ENCODE measurements around the gene MEIS2. TPM values are rescaled to one million over a fixed set of nuclear protein-coding genes. Genes with fewer than 3 reads are reported as not detected.

MEIS2 gene
- total and polyA plus RNA-seq, 5 experiments from 2014 or later: not detected

DNA sequence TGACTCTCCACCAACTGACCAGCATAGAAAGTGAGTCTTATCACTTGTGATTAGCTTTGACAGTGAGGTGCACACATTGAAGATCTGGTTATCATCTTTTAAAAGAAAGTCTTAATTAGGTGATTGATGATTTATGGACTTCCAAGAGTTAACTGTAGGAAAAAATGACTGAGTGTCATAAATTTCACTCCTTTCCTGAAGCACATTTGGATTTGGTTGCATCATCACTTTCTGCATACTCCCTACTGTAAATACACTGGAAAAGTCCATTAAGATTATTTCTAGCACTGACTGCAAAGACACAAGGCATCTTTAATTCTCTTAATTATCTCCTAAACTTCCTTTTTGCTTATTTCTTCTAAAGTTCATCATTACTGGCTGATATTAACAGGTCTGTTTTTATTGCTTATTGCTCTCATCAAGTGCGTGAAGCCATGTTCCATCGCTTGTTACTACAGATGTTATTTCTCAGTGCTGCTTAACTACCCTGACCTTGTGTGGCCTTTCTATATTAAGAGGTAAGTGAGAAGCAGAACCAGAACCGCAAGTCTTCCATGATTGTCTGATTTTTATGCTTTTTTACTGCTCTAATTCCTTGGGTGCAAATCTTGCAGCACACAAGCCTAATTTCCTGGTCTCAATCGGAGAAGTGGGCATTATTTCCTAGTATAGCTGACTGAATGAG, 153.2 kb downstream of the MEIS2 start:
- H3K4me1 Mint-ChIP-seq: no peaks in the 10 kb centered on the region
- peaks cover 0 to 3% (median 0%) of the 10 kb centered on the region in 9 donors for H3K9me3 Mint-ChIP-seq
- no peak overlapping the region for H3K4me3 Mint-ChIP-seq
- H3K36me3 Mint-ChIP-seq: no peaks in the 10 kb centered on the region
- H3K27me3 Mint-ChIP-seq: peaks cover 3 to 37% (median 12%) of the 10 kb centered on the region in 5 donors
- DNase-seq (no peak), ATAC-seq (no peak)
- H3K27ac Mint-ChIP-seq: no peak overlapping the region
- POLR2A ChIA-PET: no interaction called here

DNA sequence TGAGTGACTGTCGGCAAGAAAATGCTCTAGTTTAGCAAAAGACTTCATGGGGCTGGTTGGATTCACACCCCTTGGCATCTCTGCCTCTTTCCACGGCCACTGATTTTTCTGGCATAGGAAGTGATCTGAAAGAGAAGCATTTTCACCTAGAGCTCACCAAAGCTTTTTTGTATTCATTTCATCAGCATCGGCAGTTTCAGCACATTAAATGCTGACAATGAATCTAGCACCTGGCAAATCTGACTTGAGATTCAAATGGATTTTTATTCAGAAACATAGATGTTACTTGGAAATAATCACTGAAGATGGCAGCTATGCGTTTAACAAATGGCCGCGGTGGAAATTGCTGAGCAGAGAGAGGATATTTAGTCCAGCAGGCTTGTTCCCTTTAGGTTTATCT, 155.9 kb downstream of the MEIS2 start:
- Mint-ChIP-seq H3K27ac (no peak overlapping the region), H3K9me3 (peaks cover 0 to 2% (median 0%) of the 10 kb centered on the region in 9 donors), H3K4me1 (no peaks in the 10 kb centered on the region), H3K36me3 (no peaks in the 10 kb centered on the region), H3K27me3 (peaks cover 6 to 51% (median 13%) of the 10 kb centered on the region in 5 donors), H3K4me3 (no peak overlapping the region)
- POLR2A ChIA-PET: no interaction called here
- ATAC-seq (no peak), DNase-seq (no peak)

DNA sequence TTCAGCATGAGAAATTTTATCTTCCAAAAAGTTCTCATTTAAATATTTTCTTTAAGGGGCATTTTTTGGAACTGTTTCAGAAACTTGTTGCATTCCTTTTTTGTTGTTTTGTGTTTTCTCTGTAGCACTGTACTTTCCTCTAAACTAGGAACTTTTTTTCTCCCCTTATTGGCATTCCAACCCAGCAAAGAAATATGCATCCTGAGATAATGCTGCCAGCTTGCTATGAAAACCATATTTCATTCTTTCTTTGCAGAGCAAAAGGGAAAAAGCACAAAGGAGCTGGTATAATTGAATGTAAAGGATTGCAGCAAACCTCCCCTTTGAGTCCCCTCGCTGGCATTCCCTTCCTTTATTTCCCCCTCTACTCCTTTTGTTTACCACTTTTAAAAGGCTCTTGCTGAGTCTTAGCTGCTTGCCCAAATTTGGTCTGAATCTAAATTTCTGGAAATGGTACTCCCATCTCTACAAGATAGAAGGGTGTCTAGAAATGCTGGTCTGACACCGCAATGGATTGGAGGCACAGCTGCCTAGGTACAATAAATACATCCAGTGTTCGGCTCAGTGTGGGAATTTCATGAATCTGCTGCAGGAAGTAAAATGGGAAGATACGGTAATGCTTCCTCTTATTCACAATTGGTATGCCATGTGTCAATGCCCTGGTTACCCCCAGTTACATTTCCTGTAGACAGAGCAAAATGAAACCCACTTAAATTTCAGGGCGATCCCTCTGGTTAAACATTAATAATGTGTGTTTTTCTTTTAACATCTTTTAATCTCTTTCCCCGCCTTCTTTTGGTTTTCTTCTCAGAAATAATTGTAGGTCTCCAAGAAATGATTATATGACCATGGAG, 156.6 kb downstream of the MEIS2 start:
- POLR2A ChIA-PET: no interaction called here
- Mint-ChIP-seq H3K27me3 (peaks cover 9 to 58% (median 19%) of the 10 kb centered on the region in 5 donors), H3K4me1 (no peaks in the 10 kb centered on the region), H3K27ac (no peak overlapping the region), H3K36me3 (no peaks in the 10 kb centered on the region), H3K9me3 (peaks cover 0 to 2% (median 0%) of the 10 kb centered on the region in 9 donors), H3K4me3 (no peak overlapping the region)
- DNase-seq: no peak
- ATAC-seq: no peak

DNA sequence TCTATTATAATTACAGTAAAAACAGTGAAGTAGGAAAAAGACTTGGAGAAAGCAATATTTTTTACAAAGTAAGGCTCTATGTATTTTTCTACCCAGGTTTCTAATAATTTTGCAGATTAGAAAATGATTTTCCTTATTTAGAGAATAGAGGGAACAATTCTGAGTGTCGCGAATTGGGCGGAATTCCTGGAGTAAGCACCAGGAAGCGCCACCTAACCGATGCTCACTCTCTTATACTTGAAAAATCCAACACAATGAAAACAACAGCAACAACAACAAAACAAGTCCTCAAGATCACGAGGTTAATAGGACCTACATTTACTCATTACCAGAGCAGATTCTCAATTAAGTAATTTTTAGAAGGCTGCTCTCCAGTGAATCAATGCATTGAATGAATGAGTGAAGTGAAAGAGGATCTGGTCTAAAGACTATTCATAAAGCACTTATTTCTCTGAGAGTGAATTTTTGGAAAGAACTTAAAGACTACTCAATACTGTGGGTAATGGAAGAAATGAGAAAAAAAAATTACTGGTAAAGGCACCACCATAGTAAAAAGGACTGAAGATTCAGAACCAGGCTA, 158.0 kb downstream of the MEIS2 start:
- Mint-ChIP-seq H3K36me3 (no peaks in the 10 kb centered on the region), H3K27ac (no peak overlapping the region)
- no peak for DNase-seq

DNA sequence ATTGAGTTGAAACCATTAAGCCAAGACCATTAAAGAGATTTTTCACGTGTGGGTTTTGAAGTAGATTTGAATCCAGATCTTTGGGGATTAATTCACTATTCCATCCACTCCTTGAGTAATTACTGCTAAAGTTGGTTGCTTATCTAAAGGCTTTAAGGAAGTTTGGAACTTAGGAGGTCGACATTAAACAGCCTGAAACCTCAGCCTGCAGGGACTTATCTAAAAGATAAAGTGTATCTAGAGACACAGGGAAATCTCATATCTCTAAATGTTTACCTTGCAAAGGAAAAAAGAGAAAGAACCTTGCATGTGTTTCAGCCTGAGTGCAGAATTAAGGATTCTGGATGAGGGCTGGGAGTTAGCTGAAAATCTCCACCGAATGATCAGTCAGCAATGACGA, 158.6 kb downstream of the MEIS2 start:
- no peaks in the 10 kb centered on the region for H3K36me3 Mint-ChIP-seq
- no peaks in the 10 kb centered on the region for H3K4me1 Mint-ChIP-seq
- POLR2A ChIA-PET: no interaction called here
- H3K27ac Mint-ChIP-seq: no peak overlapping the region
- H3K4me3 Mint-ChIP-seq: no peak overlapping the region
- peaks cover 9 to 53% (median 13%) of the 10 kb centered on the region in 5 donors for H3K27me3 Mint-ChIP-seq
- DNase-seq: no peak
- no peak for ATAC-seq
- peaks cover 0 to 2% (median 0%) of the 10 kb centered on the region in 9 donors for H3K9me3 Mint-ChIP-seq

More for the DNA sequence above, 158.0 kb downstream of the MEIS2 start:
- Mint-ChIP-seq H3K4me1 (no peaks in the 10 kb centered on the region), H3K27me3 (peaks cover 9 to 58% (median 13%) of the 10 kb centered on the region in 5 donors), H3K9me3 (peaks cover 0 to 2% (median 0%) of the 10 kb centered on the region in 9 donors), H3K4me3 (no peak overlapping the region)
- ATAC-seq: no peak
- POLR2A ChIA-PET: no interaction called here

DNA sequence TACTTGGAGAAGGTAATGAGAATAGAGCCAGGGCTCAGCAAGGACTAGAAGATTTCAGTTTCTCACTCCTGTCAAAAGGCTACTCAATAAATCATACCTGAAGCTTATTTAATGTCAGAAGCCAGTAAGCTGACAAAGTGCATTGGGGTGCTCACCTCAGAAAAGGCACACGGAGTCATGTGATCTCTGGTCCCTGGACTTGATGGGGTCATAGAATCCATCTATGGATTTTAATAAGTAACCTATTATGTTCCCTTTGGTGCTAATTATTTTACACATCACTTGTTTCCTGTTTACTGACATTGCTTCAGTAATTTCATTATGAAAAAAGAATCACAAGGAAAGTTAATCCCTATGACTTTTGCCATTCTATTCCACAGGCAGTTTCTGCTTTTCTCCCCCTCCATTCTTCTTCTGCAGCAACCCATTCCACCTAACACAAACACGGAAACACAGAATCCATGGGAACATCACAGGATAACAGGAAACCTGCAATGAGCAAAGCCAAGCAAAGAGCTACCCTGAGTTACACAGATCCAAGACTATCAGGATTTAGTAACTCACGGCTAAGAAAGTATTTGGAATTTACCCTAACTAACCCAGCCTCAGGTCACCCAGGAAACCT, 159.6 kb downstream of the MEIS2 start:
- H3K4me3 Mint-ChIP-seq: no peak overlapping the region
- H3K27me3 Mint-ChIP-seq: peaks cover 9 to 47% (median 13%) of the 10 kb centered on the region in 5 donors
- H3K4me1 Mint-ChIP-seq: no peaks in the 10 kb centered on the region
- no peak for DNase-seq
- no peaks in the 10 kb centered on the region for H3K36me3 Mint-ChIP-seq
- no peak overlapping the region for H3K27ac Mint-ChIP-seq
- no peak for ATAC-seq
- peaks cover 0 to 2% (median 0%) of the 10 kb centered on the region in 9 donors for H3K9me3 Mint-ChIP-seq
- POLR2A ChIA-PET: no interaction called here

DNA sequence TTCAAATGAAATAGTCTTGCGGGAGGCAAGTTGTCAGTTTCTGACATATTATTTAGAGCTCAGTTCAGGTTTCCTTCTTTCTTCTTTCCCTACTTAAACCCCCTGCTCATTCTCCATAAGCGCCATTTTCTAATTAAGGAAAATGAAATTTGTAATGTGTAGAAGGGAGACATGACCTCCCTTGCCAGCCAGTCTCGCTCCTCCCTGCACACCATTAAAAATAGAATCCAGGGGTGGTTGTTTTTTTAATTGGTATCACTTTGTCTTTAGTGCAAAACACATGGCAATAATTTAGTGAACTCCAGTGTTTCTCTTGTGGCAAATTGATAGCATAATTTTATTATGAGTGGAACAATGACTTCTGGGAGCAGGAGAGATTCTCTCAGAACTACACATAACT, 160.1 kb downstream of the MEIS2 start:
- peaks cover 0 to 2% (median 0%) of the 10 kb centered on the region in 9 donors for H3K9me3 Mint-ChIP-seq
- POLR2A ChIA-PET: no interaction called here
- DNase-seq (no peak), ATAC-seq (no peak)
- peaks cover 5 to 46% (median 13%) of the 10 kb centered on the region in 5 donors for H3K27me3 Mint-ChIP-seq
- no peaks in the 10 kb centered on the region for H3K4me1 Mint-ChIP-seq
- no peaks in the 10 kb centered on the region for H3K36me3 Mint-ChIP-seq
- H3K27ac Mint-ChIP-seq: no peak overlapping the region
- H3K4me3 Mint-ChIP-seq: no peak overlapping the region

DNA sequence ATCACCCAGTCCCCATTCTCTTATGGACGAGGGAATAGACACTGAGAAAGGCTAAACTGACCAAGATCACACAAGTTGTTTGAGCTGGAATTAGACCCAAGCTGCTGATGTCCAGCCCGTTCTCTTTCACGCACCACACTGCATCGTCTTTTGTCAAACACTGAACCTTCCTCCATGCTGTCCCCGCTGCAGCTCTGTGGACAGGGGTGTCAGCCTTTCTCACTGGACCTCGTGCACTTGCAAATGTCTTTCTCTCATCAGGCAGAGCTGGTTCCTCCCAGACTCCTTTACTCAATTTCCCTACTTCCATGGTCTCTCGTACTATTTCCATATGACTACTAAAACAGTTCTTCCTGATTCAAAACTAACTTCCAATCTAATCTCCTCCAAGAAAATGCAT, 161.6 kb downstream of the MEIS2 start:
- no peak for DNase-seq
- Mint-ChIP-seq H3K9me3 (peaks cover 0 to 2% (median 0%) of the 10 kb centered on the region in 9 donors), H3K27me3 (peaks cover 5 to 31% (median 10%) of the 10 kb centered on the region in 5 donors), H3K4me3 (no peak overlapping the region), H3K27ac (no peak overlapping the region), H3K36me3 (no peaks in the 10 kb centered on the region), H3K4me1 (no peaks in the 10 kb centered on the region)
- no peak for ATAC-seq
- POLR2A ChIA-PET: no interaction called here

DNA sequence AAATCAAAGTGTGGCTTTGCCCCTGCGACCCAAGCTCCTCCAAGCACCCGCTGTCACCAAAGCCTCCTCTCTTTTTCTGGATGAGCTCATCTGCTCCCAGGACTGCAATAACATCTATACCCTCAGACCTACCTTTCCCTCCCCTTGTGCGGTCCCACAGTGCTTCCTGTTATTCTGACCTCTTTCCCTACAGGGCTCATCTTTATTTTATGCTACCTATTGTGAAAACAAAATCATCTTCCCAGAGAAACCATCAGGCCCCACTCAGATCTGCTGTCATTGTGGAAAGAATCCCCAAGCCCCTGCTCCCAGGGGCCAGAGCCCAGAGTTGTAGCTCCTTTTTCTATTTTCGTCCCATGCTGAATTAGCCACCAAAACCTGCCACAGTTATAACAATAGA, 162.2 kb downstream of the MEIS2 start:
- Mint-ChIP-seq H3K4me3 (no peak overlapping the region), H3K4me1 (no peaks in the 10 kb centered on the region), H3K27me3 (peaks cover 5 to 30% (median 10%) of the 10 kb centered on the region in 5 donors), H3K36me3 (no peaks in the 10 kb centered on the region), H3K9me3 (peaks cover 0 to 2% (median 0%) of the 10 kb centered on the region in 9 donors), H3K27ac (no peak overlapping the region)
- POLR2A ChIA-PET: no interaction called here
- ATAC-seq (no peak), DNase-seq (no peak)

DNA sequence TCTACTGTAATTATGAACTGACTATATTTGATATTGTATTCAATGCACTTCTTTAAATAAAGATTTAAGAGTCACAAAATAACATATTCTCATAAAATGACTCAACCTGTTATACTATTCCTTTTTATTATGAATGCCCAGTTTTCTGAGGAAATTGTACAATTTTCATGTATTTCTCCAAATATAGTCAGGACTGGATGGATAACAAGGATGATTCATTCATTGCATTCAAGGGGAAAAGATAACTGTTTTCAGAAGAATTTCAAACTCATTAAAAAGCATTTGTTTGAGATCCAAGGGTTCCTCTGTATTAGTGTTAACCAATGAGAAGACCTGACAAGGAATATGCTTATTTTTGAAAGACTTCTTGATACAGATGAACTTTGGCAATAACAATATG, 163.7 kb downstream of the MEIS2 start:
- H3K4me1 Mint-ChIP-seq: no peaks in the 10 kb centered on the region
- H3K36me3 Mint-ChIP-seq: no peaks in the 10 kb centered on the region
- ATAC-seq (no peak), DNase-seq (no peak)
- H3K27ac Mint-ChIP-seq: no peak overlapping the region
- H3K27me3 Mint-ChIP-seq: peaks cover 5 to 29% (median 8%) of the 10 kb centered on the region in 5 donors
- POLR2A ChIA-PET: no interaction called here
- no peak overlapping the region for H3K4me3 Mint-ChIP-seq
- peaks cover 0 to 2% (median 0%) of the 10 kb centered on the region in 9 donors for H3K9me3 Mint-ChIP-seq

DNA sequence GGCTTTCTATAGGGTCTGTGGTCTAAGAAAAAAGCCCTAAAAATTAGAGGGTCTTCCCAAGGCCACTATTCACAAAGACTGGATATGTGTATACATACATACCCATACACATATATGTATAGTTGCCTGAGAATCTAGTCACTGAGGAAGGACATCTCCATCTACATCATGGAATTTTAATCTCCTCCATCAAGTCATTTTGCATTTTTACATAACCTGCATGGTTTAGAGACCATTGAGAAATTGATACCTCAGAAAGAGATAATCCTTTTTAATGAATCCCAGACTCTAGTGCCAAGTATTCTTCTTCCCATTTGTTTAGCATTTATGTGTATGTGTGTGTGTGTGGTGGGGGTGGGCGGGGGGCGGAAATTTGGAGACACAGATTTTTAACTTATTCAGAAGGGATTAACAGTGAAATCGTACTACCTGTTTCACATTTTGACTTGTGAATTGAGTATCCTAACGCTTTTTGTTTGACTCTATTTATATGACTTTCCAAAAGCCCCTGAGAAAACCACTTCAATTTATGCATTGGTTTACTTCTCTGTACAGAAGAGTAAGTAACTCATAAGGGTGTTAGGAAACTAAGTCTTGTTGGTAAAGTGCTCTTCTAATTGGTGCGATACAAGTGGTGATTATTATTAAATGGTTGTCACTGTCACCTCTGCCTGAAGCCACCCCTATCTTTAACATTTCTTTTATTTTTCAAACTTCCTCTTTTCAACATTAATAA, 166.9 kb downstream of the MEIS2 start:
- no peaks in the 10 kb centered on the region for H3K4me1 Mint-ChIP-seq
- DNase-seq (no peak), ATAC-seq (no peak)
- H3K27ac Mint-ChIP-seq: no peak overlapping the region
- no peak overlapping the region for H3K4me3 Mint-ChIP-seq
- peaks cover 0 to 21% (median 2%) of the 10 kb centered on the region in 5 donors for H3K27me3 Mint-ChIP-seq
- H3K9me3 Mint-ChIP-seq: peaks cover 0 to 7% (median 0%) of the 10 kb centered on the region in 9 donors
- H3K36me3 Mint-ChIP-seq: no peaks in the 10 kb centered on the region
- POLR2A ChIA-PET: no interaction called here

DNA sequence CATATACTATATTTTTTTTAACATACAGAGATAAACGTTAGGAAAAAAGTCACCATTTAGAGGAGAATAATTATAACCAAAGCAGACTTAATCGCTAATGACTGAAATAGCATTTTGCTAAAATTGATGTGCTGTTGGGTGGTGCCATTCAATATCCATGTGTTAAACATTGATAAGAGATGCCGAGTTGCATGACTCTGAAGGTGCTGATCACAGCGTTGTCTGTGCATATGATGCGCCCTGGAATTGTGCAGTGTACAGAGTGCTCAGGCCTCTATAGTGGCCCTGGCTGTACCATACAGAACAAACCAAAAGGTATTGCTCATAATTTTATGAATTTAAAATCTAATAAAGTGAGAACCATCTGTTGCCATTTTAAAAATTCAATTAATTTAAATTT, 168.3 kb downstream of the MEIS2 start:
- H3K4me1 Mint-ChIP-seq: no peaks in the 10 kb centered on the region
- ATAC-seq (no peak), DNase-seq (no peak)
- H3K9me3 Mint-ChIP-seq: peaks cover 0 to 8% (median 0%) of the 10 kb centered on the region in 9 donors
- H3K27me3 Mint-ChIP-seq: peaks cover 0 to 22% (median 2%) of the 10 kb centered on the region in 5 donors
- POLR2A ChIA-PET: no interaction called here
- no peak overlapping the region for H3K27ac Mint-ChIP-seq
- H3K4me3 Mint-ChIP-seq: no peak overlapping the region
- no peaks in the 10 kb centered on the region for H3K36me3 Mint-ChIP-seq
